Endothelial cell of umbilical vein (primary cell): ENCODE measurements around the gene PIEZO2. TPM values are rescaled to one million over a fixed set of nuclear protein-coding genes. Genes with fewer than 3 reads are reported as not detected.

Experiments
- BruUV-seq: library from RNA; stranded (reverse); fragments of 400-500 nt; replicated peaks from 2 replicates; lab custom pipeline; 2021; lab: Mats Ljungman, UMichigan
- CTCF ChIA-PET: fragments of 300-600, 350-600 bp; sonication (Branson Sonifier 250); formaldehyde crosslinking; loops from one replicate; lab custom pipeline; 2021; ENCODE audit warnings: antibody characterized with exemption, inconsistent platforms; lab: Charles Lee
- POLR2A ChIA-PET: fragments of 300-600, 350-600 bp; sonication (Branson Sonifier 250); formaldehyde crosslinking; loops from one replicate; lab custom pipeline; 2021; ENCODE audit warnings: antibody characterized with exemption, inconsistent platforms; lab: Charles Lee
- DNase-seq: peaks from one replicate; pipeline ENCODE4 v3.0.0-alpha.2; 2011; ENCODE audit warnings: low read depth, low spot score
- FAIRE-seq: peaks from 2 replicates; lab custom pipeline; 2011; peaks lifted over from hg19 to GRCh38; lab: Jason Lieb, UNC
- H2AFZ ChIP-seq: 2 replicates; pipeline ENCODE4 v1.6.0; 2012; ENCODE audit warnings: low read depth, low read length, control low read depth, inconsistent platforms
- H3K27ac ChIP-seq: 2 replicates; pipeline ENCODE4 v1.5.1; 2011; ENCODE audit warnings: low read depth, mild to moderate bottlenecking, control low read depth, low read length, moderate library complexity; ENCODE audit not compliant: insufficient read depth
- H3K27me3 ChIP-seq, 2 experiments: 2 replicates each; pipeline versions ENCODE4 v1.6.0 to v1.6.1; 2011; ENCODE audit warnings: low read length in 2 of 2, mixed read lengths in 1 of 2; ENCODE audit not compliant: control insufficient read depth in 2 of 2, insufficient read depth in 2 of 2
- H3K36me3 ChIP-seq, 2 experiments: 2 replicates in 1 of 2; 3 replicates in 1 of 2; pipeline ENCODE4 v1.5.1; 2011; ENCODE audit warnings: low read length in 2 of 2, mild to moderate bottlenecking in 1 of 2, moderate library complexity in 1 of 2; ENCODE audit not compliant: control insufficient read depth in 2 of 2, insufficient read depth in 2 of 2; ENCODE audit errors: extremely low read depth in 1 of 2
- H3K4me1 ChIP-seq: 3 replicates; pipeline ENCODE4 v1.5.1; 2011; ENCODE audit warnings: mild to moderate bottlenecking, low read length; ENCODE audit not compliant: control insufficient read depth, insufficient read depth; ENCODE audit errors: extremely low read depth
- H3K4me2 ChIP-seq: 2 replicates; pipeline ENCODE4 v1.6.1; 2011; ENCODE audit warnings: low read length, control low read depth, mixed read lengths; ENCODE audit not compliant: insufficient read depth
- H3K4me3 ChIP-seq, 3 experiments: fragments of 200-600 bp in 1 of 3; sonication (generic), shearing (Covaris generic) in 1 of 3; replicated peaks in 1 of 3; 2 replicates each; pipeline ENCODE4 v1.5.1; 2011 to 2016; ENCODE audit warnings: control low read depth in 3 of 3, low read length in 3 of 3, mild to moderate bottlenecking in 2 of 3, inconsistent platforms in 1 of 3, low read depth in 1 of 3, moderate library complexity in 1 of 3; ENCODE audit not compliant: insufficient read depth in 1 of 3
- H3K79me2 ChIP-seq: 2 replicates; pipeline ENCODE4 v1.6.0; 2012; ENCODE audit warnings: low read length, inconsistent platforms; ENCODE audit not compliant: control insufficient read depth, insufficient read depth
- H3K9ac ChIP-seq: replicated peaks from 2 replicates; pipeline ENCODE3; 2011; ENCODE audit warnings: low read length, control low read depth; ENCODE audit not compliant: insufficient read depth; ENCODE audit errors: extremely low read depth
- H3K9me1 ChIP-seq: replicated peaks from 3 replicates; pipeline ENCODE4 v1.6.0; 2011; ENCODE audit warnings: mild to moderate bottlenecking, low read length; ENCODE audit not compliant: control insufficient read depth, insufficient read depth; ENCODE audit errors: extremely low read depth
- H3K9me3 ChIP-seq: replicated peaks from 2 replicates; pipeline ENCODE4 v1.5.1; 2012; ENCODE audit warnings: low read length, inconsistent platforms; ENCODE audit not compliant: control insufficient read depth, insufficient read depth
- H4K20me1 ChIP-seq: replicated peaks from 2 replicates; pipeline ENCODE3; 2011; ENCODE audit warnings: mild to moderate bottlenecking, low read length; ENCODE audit not compliant: control insufficient read depth, insufficient read depth; ENCODE audit errors: extremely low read depth
- EZH2 ChIP-seq: IDR thresholded peaks from 2 replicates; pipeline ENCODE4 v1.6.1; 2012; ENCODE audit warnings: borderline replicate concordance, low read depth, mild to moderate bottlenecking, moderate library complexity, low read length, inconsistent platforms; ENCODE audit not compliant: severe bottlenecking
- FOS ChIP-seq: IDR thresholded peaks from 2 replicates; pipeline ENCODE4 v1.6.1; 2011; ENCODE audit warnings: mild to moderate bottlenecking, low read length, moderate library complexity, borderline replicate concordance; ENCODE audit not compliant: insufficient read depth
- GATA2 ChIP-seq: IDR thresholded peaks from 2 replicates; pipeline ENCODE4 v1.7.0; 2011; ENCODE audit warnings: low read depth, mild to moderate bottlenecking, moderate library complexity, mixed read lengths, low read length; ENCODE audit not compliant: insufficient read length, insufficient read depth
- MYC ChIP-seq: IDR thresholded peaks from one replicate; pipeline ENCODE4 v1.6.1; 2011; ENCODE audit warnings: mild to moderate bottlenecking, low read depth, low read length
- POLR2AphosphoS5 ChIP-seq: IDR thresholded peaks from 2 replicates; pipeline ENCODE4 v1.6.1; 2012; ENCODE audit warnings: low read depth, mild to moderate bottlenecking, control low read depth, low read length, moderate library complexity; ENCODE audit not compliant: insufficient read depth
- dilution Hi-C: fragments of 300-500 bp; cut with MboI; formaldehyde crosslinking; loops from one replicate; pipeline ENCODE4 v1.15.0; 2019; ENCODE audit warnings: low sequenced_read_pairs; ENCODE audit not compliant: extremely low pct_ligation_motif_present
- intact Hi-C: fragments of 100-400 bp; cut with micrococcal nuclease; formaldehyde crosslinking; loops from one replicate; pipeline ENCODE4 v1.10.0; 2022
- polyA plus RNA-seq, 4 experiments: library from polyadenylated mRNA; depleted of rRNA in 3 of 4; stranded (reverse) in 3 of 4; unstranded in 1 of 4; fragments of >200 nt; gene quantifications; 2 replicates each; pipeline versions ENCODE4 v1.2.1 to v1.2.3, GENCODE V29; 2011 to 2012; ENCODE audit warnings: missing spikeins in 1 of 4
- total RNA-seq: library from RNA; stranded (reverse); gene quantifications from 2 replicates; pipeline ENCODE4 v1.2.3, GENCODE V29; 2021

PIEZO2 gene
- total and polyA plus RNA-seq, 2 donors (not counting 3 experiments of a cell fraction or from before 2014, with no cell fraction given): 1.7 to 11.2 TPM

DNA sequence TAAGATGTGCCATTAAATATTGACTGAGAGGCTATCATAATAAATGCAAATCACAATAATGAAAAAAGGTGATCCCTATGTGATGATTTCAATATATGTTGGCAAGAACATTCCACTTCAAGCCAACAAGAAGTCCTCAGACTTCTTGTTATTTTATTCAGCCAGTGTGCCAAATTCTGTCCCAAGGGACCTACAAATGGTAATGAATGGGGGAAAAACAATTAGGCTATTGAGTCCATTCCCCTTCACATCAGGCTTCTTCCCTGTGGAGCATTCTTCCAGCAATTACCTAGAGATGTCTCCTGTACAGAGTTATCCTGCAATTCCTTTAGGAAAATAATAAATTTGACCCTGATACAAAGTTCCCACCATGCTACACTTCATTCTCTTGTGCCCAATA, 144.4 kb downstream of the PIEZO2 start:
- dilution Hi-C loops: no loop called here
- H3K9me3 ChIP-seq: no peaks in the 10 kb centered on the region
- H3K4me1 ChIP-seq: peaks cover 43% of the 10 kb centered on the region
- DNase-seq: no peak
- H3K36me3 ChIP-seq: no peaks in the 10 kb centered on the region
- no peak overlapping the region for H2AFZ ChIP-seq
- TSS peak; percentile 79 for BruUV-seq
- no peaks in the 10 kb centered on the region for H3K27me3 ChIP-seq
- H3K27ac ChIP-seq: peak overlapping the region; percentile 87
- no peak for FAIRE-seq
- TF ChIP-seq EZH2 (no peak), POLR2AphosphoS5 (no peak), MYC (no peak)
- peak overlapping the region; percentile 31 for H3K4me2 ChIP-seq
- intact Hi-C loops: loop anchor here (1.0 to 5.0 kb wide), 3 partner anchors 20 to 78 kb away; no protein-coding TSS in a partner anchor
- H3K79me2 ChIP-seq: no peaks in the 10 kb centered on the region
- H3K9ac ChIP-seq: peak overlapping the region; percentile 40
- CTCF ChIA-PET: interaction anchor here (1.0 to 2.2 kb wide), 4 partner anchors 36 to 154 kb away, joined by 4 to 14 read pairs (median 5); no protein-coding TSS in a partner anchor
- no peaks in the 10 kb centered on the region for H4K20me1 ChIP-seq
- POLR2A ChIA-PET: no interaction called here
- no peak overlapping the region for H3K4me3 ChIP-seq
- H3K9me1 ChIP-seq: no peaks in the 10 kb centered on the region

DNA sequence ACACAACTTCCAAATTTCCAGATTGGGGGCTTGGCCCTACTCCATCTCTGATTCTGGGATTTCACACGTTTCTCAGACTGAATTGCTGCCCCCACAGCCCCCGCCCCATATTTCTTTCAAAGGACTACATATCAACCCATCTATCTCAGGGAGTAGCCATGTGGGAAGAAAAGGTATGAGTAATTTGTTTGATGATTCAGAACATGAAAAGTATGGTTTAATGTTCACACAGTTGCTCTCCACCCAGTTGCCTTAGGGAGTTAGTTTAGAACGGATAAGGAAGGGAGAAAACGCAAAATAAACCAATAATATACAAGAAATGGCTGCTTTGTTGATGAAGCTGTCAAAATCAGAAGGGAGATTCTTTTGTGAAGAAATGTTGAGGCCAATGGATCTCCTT, 145.1 kb downstream of the PIEZO2 start:
- H3K4me3 ChIP-seq: no peak overlapping the region
- no peak overlapping the region for H3K9ac ChIP-seq
- FAIRE-seq: no peak
- CTCF ChIA-PET: no interaction called here
- H3K4me2 ChIP-seq: no peak overlapping the region
- no peaks in the 10 kb centered on the region for H3K27me3 ChIP-seq
- H3K27ac ChIP-seq: peak overlapping the region; percentile 87
- BruUV-seq: no TSS peak
- TF ChIP-seq FOS: peak; percentile 31
- no peak for TF ChIP-seq POLR2AphosphoS5
- TF ChIP-seq GATA2: peak; percentile 23
- H2AFZ ChIP-seq: peak overlapping the region; percentile 65
- H3K9me1 ChIP-seq: no peaks in the 10 kb centered on the region
- H3K79me2 ChIP-seq: no peaks in the 10 kb centered on the region
- H4K20me1 ChIP-seq: no peaks in the 10 kb centered on the region
- POLR2A ChIA-PET: no interaction called here
- H3K36me3 ChIP-seq: no peaks in the 10 kb centered on the region
- H3K4me1 ChIP-seq: peaks cover 43% of the 10 kb centered on the region
- dilution Hi-C loops: no loop called here
- DNase-seq: no peak
- intact Hi-C loops: no loop called here
- no peaks in the 10 kb centered on the region for H3K9me3 ChIP-seq
